HG03558 (cell line): Measurements from ENCODE around the gene IGHMBP2.
A peak's percentile ranks its signal among the peaks of the same experiment; 100 is the strongest.
"Not testable (repeated sequence)": the region's sequence is repeated elsewhere in the genome, so short reads cannot be mapped to it uniquely, and the experiment has no call there.

ENCODE experiments used
- ATAC-seq: cut with Tn5 transposase; IDR thresholded peaks from one replicate; pipeline ENCODE4 v1.9.1; 2021; ENCODE audit warnings: moderate number of reproducible peaks; ENCODE audit not compliant: unreplicated experiment; ENCODE audit errors: extremely low read depth

Gene IGHMBP2

GRCh38 chr11:68903288-68904247 lies at the start of gene IGHMBP2, which contains the start of gene MRPL21:
Gene IGHMBP2, plus strand, starts transcription at chr11:68903891. Its CDS starts 62 bp downstream, at chr11:68903953.
Gene MRPL21, minus strand, starts transcription at chr11:68903832. Its CDS starts 22 bp downstream, at chr11:68903810.
- peak; percentile 56 for ATAC-seq

GRCh38 chr11:68854273-68854958 lies 49.3 kb upstream of the IGHMBP2 start:
- no peak for ATAC-seq

GRCh38 chr11:68855205-68855981 lies 48.3 kb upstream of the IGHMBP2 start:
- no peak for ATAC-seq

- ATAC-seq, result not testable (repeated sequence)
Observed at GRCh38 chr11:68856425-68857030, 47.2 kb upstream of the IGHMBP2 start.

GRCh38 chr11:68857037-68857586 lies 46.6 kb upstream of the IGHMBP2 start:
- no peak for ATAC-seq

- ATAC-seq, result no peak
Observed at GRCh38 chr11:68859123-68859522, 44.6 kb upstream of the IGHMBP2 start.

GRCh38 chr11:68862421-68862820 lies 41.3 kb upstream of the IGHMBP2 start:
- no peak for ATAC-seq

GRCh38 chr11:68863553-68864265 lies 40.0 kb upstream of the IGHMBP2 start:
- no peak for ATAC-seq

GRCh38 chr11:68865241-68865640 lies 38.5 kb upstream of the IGHMBP2 start:
- no peak for ATAC-seq

- ATAC-seq, result no peak
Observed at GRCh38 chr11:68867066-68867465, 36.6 kb upstream of the IGHMBP2 start.

- no peak for ATAC-seq
Observed at GRCh38 chr11:68868221-68868835, 35.4 kb upstream of the IGHMBP2 start.

GRCh38 chr11:68870470-68870869 lies 33.2 kb upstream of the IGHMBP2 start:
- no peak for ATAC-seq

- ATAC-seq, result no peak
Observed at GRCh38 chr11:68872216-68873003, 31.3 kb upstream of the IGHMBP2 start.

- ATAC-seq, result no peak
Observed at GRCh38 chr11:68878022-68878421, 25.7 kb upstream of the IGHMBP2 start.

GRCh38 chr11:68880851-68881250 lies 22.8 kb upstream of the IGHMBP2 start:
- ATAC-seq, result no peak

GRCh38 chr11:68881320-68881719 lies 22.4 kb upstream of the IGHMBP2 start:
- ATAC-seq, result no peak

GRCh38 chr11:68882391-68882790 lies 21.3 kb upstream of the IGHMBP2 start:
- no peak for ATAC-seq

GRCh38 chr11:68884827-68885226 lies 18.9 kb upstream of the IGHMBP2 start:
- ATAC-seq, result not testable (repeated sequence)
